ENCODE measurements around the gene DLK1.

- TF ChIP-seq SMC3 (IDR thresholded peaks at IDR 0.05) (no peak), CTCF (IDR thresholded peaks at IDR 0.05) (no peak), RNF2 (IDR thresholded peaks at IDR 0.05; ENCODE audit: borderline replicate concordance, low read depth) (no peak), JUN (IDR thresholded peaks at IDR 0.05) (no peak), RFX5 (IDR thresholded peaks at IDR 0.05) (no peak), CEBPB (IDR thresholded peaks at IDR 0.05) (no peak), PHF8 (IDR thresholded peaks at IDR 0.05; ENCODE audit: borderline replicate concordance, low read depth) (no peak), POLR2AphosphoS2 (conservative IDR thresholded peaks at IDR 0.05; ENCODE audit: low read length) (no peak), CHD2 (IDR thresholded peaks at IDR 0.05; ENCODE audit: low read length, partially characterized antibody) (no peak), POLR2A (IDR thresholded peaks at IDR 0.05; ENCODE audit: low read length) (no peak), MAFK (IDR thresholded peaks at IDR 0.05; ENCODE audit: partially characterized antibody) (no peak), NR3C1 (IDR thresholded peaks at IDR 0.05) (no peak), ZNF302 (CRISPR knock-in tag; IDR thresholded peaks at IDR 0.05) (no peak)
- TF ChIP-seq, protein P1, sequence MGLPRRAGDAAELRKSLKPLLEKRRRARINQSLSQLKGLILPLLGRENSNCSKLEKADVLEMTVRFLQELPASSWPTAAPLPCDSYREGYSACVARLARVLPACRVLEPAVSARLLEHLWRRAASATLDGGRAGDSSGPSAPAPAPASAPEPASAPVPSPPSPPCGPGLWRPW (IDR thresholded peaks at IDR 0.05), result no peak
These were observed 51.3 kb downstream of the DLK1 start for GRCh38 chr14:100777818-100778525.

Measured in A549 (cell line).